ENCODE data around the gene STARD13.

The STARD13 gene

DNA sequence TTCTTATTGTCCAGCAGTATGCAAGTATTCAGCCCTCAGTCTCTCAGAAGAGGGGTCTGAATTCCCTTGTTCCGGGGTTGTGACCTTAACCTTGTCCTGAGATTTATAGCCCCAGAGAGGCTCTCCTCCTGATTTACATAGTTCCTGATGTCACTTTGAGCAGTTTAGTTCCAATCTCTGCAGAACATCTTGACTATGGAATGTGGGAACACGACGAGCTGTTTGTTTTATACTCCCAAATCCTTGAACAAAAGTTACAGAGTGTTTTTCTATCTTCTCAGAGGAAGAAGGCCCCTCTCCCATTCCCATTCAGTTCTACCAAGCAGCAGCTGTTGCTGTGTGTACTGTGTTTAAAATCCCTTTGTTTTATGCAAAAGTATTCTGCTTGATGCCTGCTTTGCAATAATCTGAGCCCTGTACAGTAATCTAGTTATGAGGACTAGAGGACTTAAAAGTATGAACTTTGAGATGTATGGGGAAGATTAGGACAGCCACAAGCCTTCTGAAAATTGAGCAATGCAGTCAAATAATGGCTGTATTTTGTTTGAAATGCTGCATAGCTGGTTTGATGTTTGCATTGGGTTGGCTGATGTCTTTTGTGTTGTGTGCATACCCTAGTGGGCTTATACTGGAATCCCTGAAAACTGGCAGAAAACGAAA is 194.7 kb downstream of the STARD13 start:
- DNase-seq (ENCODE audit: low read depth in 1 of 2, low spot score in 1 of 2): peak; percentile 13 to 92
- in situ Hi-C loops (cut with HindIII; ENCODE audit: low pct_unique_long_range_greater_than_20kb, low sequenced_read_pairs): no loop called here
- peak; percentile 77 for TF ChIP-seq JUND (IDR thresholded peaks at IDR 0.05; ENCODE audit: low read depth)

- no peak for DNase-seq (ENCODE audit: low read depth in 1 of 2, low spot score in 1 of 2)
- no peak for TF ChIP-seq JUND (IDR thresholded peaks at IDR 0.05; ENCODE audit: low read depth)
- in situ Hi-C loops (cut with HindIII; ENCODE audit: low pct_unique_long_range_greater_than_20kb, low sequenced_read_pairs): no loop called here
Measured at GRCh38 chr13:33089311-33089710, 196.2 kb downstream of the STARD13 start.

GRCh38 chr13:33087790-33088189 is 197.8 kb downstream of the STARD13 start:
- in situ Hi-C loops (cut with HindIII; ENCODE audit: low pct_unique_long_range_greater_than_20kb, low sequenced_read_pairs): no loop called here
- DNase-seq (ENCODE audit: low read depth in 1 of 2, low spot score in 1 of 2): no peak
- no peak for TF ChIP-seq JUND (IDR thresholded peaks at IDR 0.05; ENCODE audit: low read depth)

DNA sequence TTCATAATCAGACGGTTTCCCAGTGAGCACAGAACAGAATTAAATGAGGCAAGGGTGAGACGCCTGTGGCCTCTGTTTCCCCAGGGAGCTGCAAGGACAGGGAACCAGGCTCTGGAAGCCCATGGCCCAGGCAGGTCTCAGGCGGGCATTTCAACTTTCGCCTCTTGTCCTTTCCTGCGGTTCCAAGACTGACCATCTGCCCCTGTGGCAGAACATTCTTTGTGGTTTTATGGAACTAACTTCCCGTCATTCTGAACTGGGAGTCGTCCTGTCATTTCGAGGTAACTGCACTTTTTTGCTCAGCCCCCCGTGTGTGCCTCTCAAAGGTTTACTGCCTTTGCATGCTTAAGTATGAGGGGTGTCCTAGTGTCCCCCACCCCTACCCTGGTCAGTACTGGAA is 198.5 kb downstream of the STARD13 start:
- no peak for DNase-seq (ENCODE audit: low read depth in 1 of 2, low spot score in 1 of 2)
- in situ Hi-C loops (cut with HindIII; ENCODE audit: low pct_unique_long_range_greater_than_20kb, low sequenced_read_pairs): no loop called here
- no peak for TF ChIP-seq JUND (IDR thresholded peaks at IDR 0.05; ENCODE audit: low read depth)

DNA sequence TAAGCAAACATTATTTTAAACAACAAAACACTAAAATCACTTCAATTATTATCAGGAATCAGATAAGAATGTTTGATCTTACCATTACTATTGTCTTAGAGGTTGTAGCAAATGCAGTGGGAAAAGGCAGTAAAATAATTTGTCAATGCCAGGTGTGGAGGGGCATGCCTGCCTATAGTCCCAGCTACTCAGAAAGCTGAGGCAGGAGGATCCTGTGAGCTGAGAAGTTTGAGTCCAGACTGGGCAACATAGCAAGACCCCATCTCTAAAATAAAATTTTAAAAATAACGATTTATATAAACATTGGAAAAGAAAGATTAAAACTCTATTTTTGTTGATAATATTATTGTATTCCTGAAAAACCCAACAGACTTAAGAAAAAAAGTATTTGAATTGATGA is 202.5 kb downstream of the STARD13 start:
- in situ Hi-C loops (cut with HindIII; ENCODE audit: low pct_unique_long_range_greater_than_20kb, low sequenced_read_pairs): no loop called here
- no peak for TF ChIP-seq JUND (IDR thresholded peaks at IDR 0.05; ENCODE audit: low read depth)

GRCh38 chr13:33081666-33082065 is 203.9 kb downstream of the STARD13 start:
- DNase-seq (ENCODE audit: low read depth in 1 of 2, low spot score in 1 of 2): no peak
- no peak for TF ChIP-seq JUND (IDR thresholded peaks at IDR 0.05; ENCODE audit: low read depth)
- in situ Hi-C loops (cut with HindIII; ENCODE audit: low pct_unique_long_range_greater_than_20kb, low sequenced_read_pairs): no loop called here

More for the DNA sequence above, 202.5 kb downstream of the STARD13 start:
- DNase-seq (ENCODE audit: low read depth in 1 of 2, low spot score in 1 of 2): no peak

GRCh38 chr13:33080972-33081590 is 204.5 kb downstream of the STARD13 start:
- TF ChIP-seq JUND (IDR thresholded peaks at IDR 0.05; ENCODE audit: low read depth): no peak
- no peak for DNase-seq (ENCODE audit: low read depth in 1 of 2, low spot score in 1 of 2)
- in situ Hi-C loops (cut with HindIII; ENCODE audit: low pct_unique_long_range_greater_than_20kb, low sequenced_read_pairs): no loop called here

- no peak for TF ChIP-seq JUND (IDR thresholded peaks at IDR 0.05; ENCODE audit: low read depth)
- no peak for DNase-seq (ENCODE audit: low read depth in 1 of 2, low spot score in 1 of 2)
- in situ Hi-C loops (cut with HindIII; ENCODE audit: low pct_unique_long_range_greater_than_20kb, low sequenced_read_pairs): no loop called here
Measured at GRCh38 chr13:33079960-33080359, 205.6 kb downstream of the STARD13 start.

- no peak for DNase-seq (ENCODE audit: low read depth in 1 of 2, low spot score in 1 of 2)
- in situ Hi-C loops (cut with HindIII; ENCODE audit: low pct_unique_long_range_greater_than_20kb, low sequenced_read_pairs): no loop called here
- TF ChIP-seq JUND (IDR thresholded peaks at IDR 0.05; ENCODE audit: low read depth): no peak
Measured at GRCh38 chr13:33078263-33078662, 207.3 kb downstream of the STARD13 start.

GRCh38 chr13:33076001-33076992 is 209.3 kb downstream of the STARD13 start:
- TF ChIP-seq JUND (IDR thresholded peaks at IDR 0.05; ENCODE audit: low read depth): no peak
- no peak for DNase-seq (ENCODE audit: low read depth in 1 of 2, low spot score in 1 of 2)
- in situ Hi-C loops (cut with HindIII; ENCODE audit: low pct_unique_long_range_greater_than_20kb, low sequenced_read_pairs): no loop called here

DNA sequence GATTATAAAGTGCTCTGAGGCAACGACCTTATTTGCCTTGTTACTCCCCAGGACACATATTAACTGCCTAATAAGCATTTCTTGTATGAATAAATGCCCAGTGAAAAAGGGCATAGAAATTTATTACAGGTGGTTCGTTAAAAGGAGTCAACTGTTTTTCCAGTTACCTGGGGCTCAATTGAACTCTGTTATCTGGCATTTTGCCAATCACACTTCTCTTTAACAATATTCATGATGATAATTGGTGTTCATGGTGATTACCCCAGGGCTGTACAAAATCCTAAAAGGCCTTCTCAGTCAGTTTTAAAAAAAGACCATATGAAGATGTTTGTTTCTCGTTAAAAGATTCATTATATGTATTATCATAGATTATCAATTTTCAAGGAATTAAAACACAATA is 212.2 kb downstream of the STARD13 start:
- no peak for DNase-seq (ENCODE audit: low read depth in 1 of 2, low spot score in 1 of 2)
- in situ Hi-C loops (cut with HindIII; ENCODE audit: low pct_unique_long_range_greater_than_20kb, low sequenced_read_pairs): no loop called here

GRCh38 chr13:33072759-33073158 is 212.8 kb downstream of the STARD13 start:
- no peak for TF ChIP-seq JUND (IDR thresholded peaks at IDR 0.05; ENCODE audit: low read depth)
- in situ Hi-C loops (cut with HindIII; ENCODE audit: low pct_unique_long_range_greater_than_20kb, low sequenced_read_pairs): no loop called here
- DNase-seq (ENCODE audit: low read depth in 1 of 2, low spot score in 1 of 2): no peak

More for the DNA sequence above, 212.2 kb downstream of the STARD13 start:
- TF ChIP-seq JUND (IDR thresholded peaks at IDR 0.05; ENCODE audit: low read depth): no peak

DNA sequence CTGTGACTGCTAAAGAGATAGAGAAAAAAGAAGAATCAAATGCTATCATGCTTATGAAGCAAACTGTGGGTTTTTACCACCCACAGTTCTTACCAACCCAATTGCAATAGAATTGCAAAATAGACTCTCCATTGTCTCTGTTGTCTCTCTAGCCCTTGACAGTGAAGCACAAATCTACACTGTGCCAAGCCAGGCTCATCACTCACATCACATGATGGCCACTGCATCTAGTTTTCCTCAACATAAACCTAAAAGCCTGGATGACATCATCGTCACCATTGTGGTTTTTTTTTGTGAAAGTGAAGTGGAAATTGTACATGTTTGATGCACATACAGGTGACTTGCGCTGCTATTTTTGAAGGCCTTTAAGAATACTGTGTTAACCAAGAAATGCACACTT is 213.3 kb downstream of the STARD13 start:
- DNase-seq (ENCODE audit: low read depth in 1 of 2, low spot score in 1 of 2): no peak
- in situ Hi-C loops (cut with HindIII; ENCODE audit: low pct_unique_long_range_greater_than_20kb, low sequenced_read_pairs): no loop called here
- TF ChIP-seq JUND (IDR thresholded peaks at IDR 0.05; ENCODE audit: low read depth): no peak
